Calu3 (cell line): ENCODE results near the gene VPREB1. TPM values are rescaled to one million over a fixed set of nuclear protein-coding genes. Genes with fewer than 3 reads are reported as not detected.

ENCODE experiments used
- BruUV-seq: library from RNA; stranded (reverse); fragments of 400-500 nt; replicated peaks from 2 replicates; lab custom pipeline; 2021; lab: Mats Ljungman, UMichigan
- CTCF ChIA-PET: fragments of 300-600 bp; sonication (Branson Sonifier 250); formaldehyde crosslinking; loops from one replicate; lab custom pipeline; 2022; ENCODE audit warnings: antibody characterized with exemption; lab: Charles Lee
- DNase-seq: peaks from one replicate; pipeline ENCODE4 v3.0.0; 2022
- H3K27ac Mint-ChIP-seq: one replicate; pipeline ENCODE4 v1.8.0; 2022; ENCODE audit warnings: mixed read lengths; ENCODE audit not compliant: unreplicated experiment
- H3K27me3 Mint-ChIP-seq: one replicate; pipeline ENCODE4 v1.8.0; 2022; ENCODE audit warnings: mixed read lengths; ENCODE audit not compliant: unreplicated experiment
- H3K36me3 Mint-ChIP-seq: one replicate; pipeline ENCODE4 v1.8.0; 2022; ENCODE audit warnings: mild to moderate bottlenecking, moderate library complexity, mixed read lengths; ENCODE audit not compliant: insufficient read depth, unreplicated experiment
- H3K4me1 Mint-ChIP-seq: one replicate; pipeline ENCODE4 v1.8.0; 2022; ENCODE audit warnings: mild to moderate bottlenecking, low read depth, mixed read lengths; ENCODE audit not compliant: unreplicated experiment
- H3K4me3 Mint-ChIP-seq: one replicate; pipeline ENCODE4 v1.8.0; 2022; ENCODE audit warnings: mild to moderate bottlenecking, low read depth, moderate library complexity, mixed read lengths; ENCODE audit not compliant: unreplicated experiment
- H3K9me3 Mint-ChIP-seq: one replicate; pipeline ENCODE4 v1.8.0; 2022; ENCODE audit warnings: low read depth, mixed read lengths; ENCODE audit not compliant: unreplicated experiment
- CTCF ChIP-seq: fragments of 200-600 bp; IDR thresholded peaks from one replicate; pipeline ENCODE4 v1.8.0; 2022; ENCODE audit warnings: antibody characterized with exemption; ENCODE audit not compliant: unreplicated experiment
- intact Hi-C: fragments of 100-400 bp; cut with micrococcal nuclease; formaldehyde crosslinking; loops from one replicate; pipeline ENCODE4 v1.10.0; 2022; ENCODE audit not compliant: unreplicated experiment
- total RNA-seq: library from RNA; stranded (reverse); gene quantifications from 2 replicates; pipeline ENCODE4 v1.2.3, GENCODE V29; 2022

Gene VPREB1
- total RNA-seq, 1 experiment from 2014 or later = not detected

- no peaks in the 10 kb centered on the region for H3K27me3 Mint-ChIP-seq
- no peak for DNase-seq
- peaks cover 24% of the 10 kb centered on the region for H3K4me1 Mint-ChIP-seq
- intact Hi-C loops = no loop called here
- BruUV-seq = no TSS peak
- H3K27ac Mint-ChIP-seq = no peak overlapping the region
- no peaks in the 10 kb centered on the region for H3K9me3 Mint-ChIP-seq
- no peaks in the 10 kb centered on the region for H3K36me3 Mint-ChIP-seq
- no peak for TF ChIP-seq CTCF
- CTCF ChIA-PET = interaction anchor here (1.0 kb wide), 1 partner anchor 27 kb away, joined by 3 read pairs; no protein-coding TSS in a partner anchor
- H3K4me3 Mint-ChIP-seq = no peak overlapping the region
Measured at GRCh38 chr22:22210889-22211833, 33.4 kb upstream of the VPREB1 start.

GRCh38 chr22:22213231-22213630 is 31.4 kb upstream of the VPREB1 start:
- H3K4me3 Mint-ChIP-seq = no peak overlapping the region
- peaks cover 4% of the 10 kb centered on the region for H3K27me3 Mint-ChIP-seq
- BruUV-seq = no TSS peak
- H3K9me3 Mint-ChIP-seq = no peaks in the 10 kb centered on the region
- intact Hi-C loops = no loop called here
- no peak for TF ChIP-seq CTCF
- no peak overlapping the region for H3K27ac Mint-ChIP-seq
- CTCF ChIA-PET = no interaction called here
- H3K36me3 Mint-ChIP-seq = no peaks in the 10 kb centered on the region
- peaks cover 19% of the 10 kb centered on the region for H3K4me1 Mint-ChIP-seq
- DNase-seq = no peak

- intact Hi-C loops = no loop called here
- TF ChIP-seq CTCF = no peak
- Mint-ChIP-seq H3K27me3 (peaks cover 20% of the 10 kb centered on the region), H3K27ac (no peak overlapping the region), H3K36me3 (no peaks in the 10 kb centered on the region), H3K9me3 (no peaks in the 10 kb centered on the region), H3K4me3 (no peak overlapping the region), H3K4me1 (peaks cover 13% of the 10 kb centered on the region)
- CTCF ChIA-PET = no interaction called here
- no peak for DNase-seq
- BruUV-seq = no TSS peak
Measured at GRCh38 chr22:22214819-22215329, 29.7 kb upstream of the VPREB1 start.

- Mint-ChIP-seq H3K27me3 (peaks cover 21% of the 10 kb centered on the region), H3K4me3 (no peak overlapping the region), H3K9me3 (no peaks in the 10 kb centered on the region), H3K27ac (no peak overlapping the region), H3K36me3 (no peaks in the 10 kb centered on the region), H3K4me1 (peaks cover 3% of the 10 kb centered on the region)
- CTCF ChIA-PET = no interaction called here
- TF ChIP-seq CTCF = no peak
- intact Hi-C loops = no loop called here
- no TSS peak for BruUV-seq
- no peak for DNase-seq
Measured at GRCh38 chr22:22215659-22216449, 28.7 kb upstream of the VPREB1 start.
